Stimulated activated CD4-positive, alpha-beta T cell treated with anti-CD3 and anti-CD28 coated beads, Interleukin-1b, Interleukin-23, amount 100 ng/mL, for 1 hour (primary cell): ENCODE results near the gene STX1A.

Source experiments
- DNase-seq, 2 donors: peaks; one replicate each; pipeline ENCODE4 v3.0.0-alpha.2; 2020; ENCODE audit warnings: low read depth in 2 of 2

STX1A gene

DNA sequence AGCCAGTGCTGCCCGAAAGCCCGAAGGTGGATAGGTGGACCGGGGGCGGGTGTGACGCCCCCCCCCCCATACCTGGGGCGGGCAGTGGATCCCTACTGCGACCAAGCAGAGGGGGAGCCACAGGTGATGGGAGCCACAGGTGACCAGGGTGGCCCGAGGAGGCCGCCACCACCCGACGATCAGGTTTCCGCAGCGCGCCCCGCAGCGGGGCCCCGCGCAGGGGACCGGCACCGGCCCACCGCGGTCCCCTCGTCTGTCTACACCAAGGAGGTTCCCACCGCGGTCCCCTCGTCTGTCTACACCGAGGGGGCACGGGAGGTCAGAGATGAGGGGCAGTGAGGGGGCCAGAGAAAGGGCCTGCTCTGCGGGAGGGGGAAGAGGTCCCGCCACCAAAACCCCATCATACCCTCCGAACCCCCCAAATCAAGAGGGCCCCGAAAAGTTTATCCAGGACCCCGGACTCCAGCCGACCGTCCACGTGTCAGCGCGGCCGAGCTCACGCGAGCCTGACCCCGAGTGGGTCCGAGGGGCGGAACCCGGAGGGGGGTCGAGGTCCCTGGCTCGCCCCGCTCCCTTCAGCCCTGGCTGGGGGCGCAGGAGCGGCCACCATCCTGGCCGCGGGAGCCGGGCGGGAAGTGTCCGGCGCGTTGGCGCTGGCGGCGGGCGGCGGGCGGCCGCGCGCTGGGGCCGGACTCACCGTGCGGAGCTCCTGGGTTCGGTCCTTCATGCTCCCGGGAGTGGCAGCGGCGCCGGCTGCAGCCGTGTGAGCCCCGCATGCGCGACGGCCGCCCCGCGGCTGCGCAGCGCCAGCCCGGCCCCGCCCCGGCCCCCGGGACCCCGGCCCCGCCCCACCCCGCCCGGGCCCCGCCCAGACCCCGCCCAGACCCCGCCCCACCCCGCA lies at the start of gene STX1A:
Gene STX1A (minus strand): TSS at position 765 of the 901 bp plus-strand sequence. CDS start 38 bp downstream, at position 727.
- peak in 1 of 2 donors; percentile 47 for DNase-seq

- DNase-seq: no peak
Measured at GRCh38 chr7:73768641-73769480, 49.4 kb upstream of the STX1A start.

DNA sequence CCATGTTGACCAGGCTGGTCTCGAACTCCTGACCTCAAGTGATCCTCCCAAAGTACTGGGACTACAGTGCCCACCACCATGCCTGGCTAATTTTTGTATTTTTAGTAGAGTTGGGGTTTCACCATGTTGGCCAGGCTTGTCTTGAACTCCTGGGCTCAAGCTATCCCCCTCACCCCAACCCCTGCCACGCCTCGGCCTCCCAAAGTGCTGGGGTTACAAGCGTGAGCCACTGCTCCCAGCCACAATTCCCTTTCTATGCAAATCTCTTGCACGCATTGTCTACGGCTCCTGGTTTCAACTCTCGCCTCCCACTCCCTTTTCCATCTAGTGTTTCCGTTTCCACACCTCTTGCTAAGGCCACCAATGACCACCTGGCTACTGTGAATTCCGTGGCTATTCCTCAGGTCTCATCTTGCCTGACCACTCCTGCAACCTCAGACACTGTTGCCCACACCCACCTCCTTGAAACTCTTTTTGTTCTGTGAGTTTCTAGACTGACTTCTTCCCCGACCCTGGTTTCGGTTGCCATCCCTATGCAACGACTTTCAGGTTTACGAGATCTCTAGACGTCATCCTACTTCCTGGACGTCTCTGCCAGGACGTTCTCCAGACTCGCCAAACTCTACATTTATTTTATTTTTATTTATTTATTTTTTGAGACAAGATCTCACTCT lies 47.2 kb upstream of the STX1A start:
- DNase-seq: no peak

- no peak for DNase-seq
Measured at GRCh38 chr7:73762659-73762999, 43.2 kb upstream of the STX1A start.

DNA sequence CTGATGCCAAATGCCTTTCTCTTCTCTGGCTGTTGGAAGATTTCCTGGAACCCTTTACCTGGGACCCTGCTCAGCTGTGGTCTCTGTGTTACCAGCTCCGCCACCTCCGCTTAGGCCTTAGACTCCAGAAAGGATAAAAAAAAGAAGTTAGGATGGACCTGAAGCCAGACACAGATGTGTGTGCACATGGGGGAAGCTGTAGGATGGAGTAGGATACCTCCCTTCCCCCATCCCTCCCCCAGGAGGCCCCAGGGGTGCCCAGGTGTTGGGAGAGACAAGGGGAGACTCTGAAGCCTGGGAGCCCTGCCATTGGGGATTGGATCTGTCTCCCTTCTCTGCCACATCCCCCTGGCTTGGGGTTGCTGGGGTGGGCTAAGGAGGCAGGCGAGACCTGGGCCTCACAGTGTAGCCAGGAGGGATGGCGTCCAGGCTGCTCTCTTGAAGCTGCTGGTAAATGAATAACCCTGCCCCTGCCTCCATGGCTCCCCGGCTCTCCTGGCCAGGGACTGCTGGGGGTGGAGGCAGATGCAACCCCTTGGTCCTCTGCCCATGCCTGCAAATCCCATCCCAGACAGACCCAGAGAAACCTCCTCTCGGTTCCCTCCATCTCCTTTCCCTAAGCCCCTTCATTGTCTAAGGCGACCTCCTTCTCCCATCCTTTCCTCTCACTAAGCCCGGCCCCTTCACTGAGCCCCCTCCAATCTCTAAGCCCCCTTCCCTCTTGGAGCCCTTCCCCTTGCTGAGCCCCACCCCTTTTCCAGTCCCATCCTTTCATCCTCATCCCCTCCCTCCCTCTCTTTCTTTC lies 42.6 kb upstream of the STX1A start:
- no peak for DNase-seq

- DNase-seq: no peak
Measured at GRCh38 chr7:73758581-73759138, 39.2 kb upstream of the STX1A start.

DNA sequence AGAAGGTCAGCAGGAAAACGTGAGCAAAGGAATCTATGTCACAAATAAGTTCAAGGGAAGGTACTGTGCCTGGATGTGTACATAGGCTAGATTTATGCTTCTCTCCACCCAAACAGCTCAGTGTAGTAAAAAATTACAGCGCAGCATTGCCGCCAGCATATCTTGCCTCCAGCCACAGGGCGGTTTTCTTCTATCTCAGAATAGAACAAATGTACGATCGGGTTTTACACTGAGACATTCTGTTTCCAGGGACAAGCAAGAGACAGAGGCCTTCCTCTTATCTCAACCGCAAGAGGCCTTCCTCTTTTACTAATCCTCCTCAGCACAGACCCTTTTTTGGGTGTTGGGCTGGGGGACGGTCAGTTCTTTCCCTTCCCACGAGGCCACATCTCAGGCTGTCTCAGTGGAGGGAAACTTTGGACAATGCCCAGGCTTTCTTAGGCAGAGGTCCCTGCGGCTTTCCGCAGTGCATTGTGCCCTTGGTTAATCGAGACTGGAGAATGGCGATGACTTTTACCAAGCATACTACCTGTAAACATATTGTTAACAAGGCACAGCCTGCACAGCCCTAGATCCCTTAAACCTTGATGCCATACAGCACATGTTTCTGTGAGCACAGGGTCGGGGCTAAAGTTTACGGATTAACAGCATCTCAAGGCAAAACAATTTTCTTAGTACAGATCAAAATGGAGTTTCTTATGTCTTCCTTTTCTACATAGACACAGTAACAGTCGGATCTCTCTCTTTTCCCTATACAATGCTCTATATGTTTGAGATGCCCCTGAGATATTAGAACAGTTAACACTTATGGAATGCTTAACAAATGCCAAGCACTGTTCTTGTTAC lies 30.7 kb upstream of the STX1A start:
- DNase-seq: no peak

- DNase-seq: no peak
Measured at GRCh38 chr7:73746378-73746777, 26.9 kb upstream of the STX1A start.

GRCh38 chr7:73742753-73743641 lies 23.5 kb upstream of the STX1A start:
- DNase-seq: no peak

GRCh38 chr7:73742338-73742752 lies 22.9 kb upstream of the STX1A start:
- no peak for DNase-seq

DNA sequence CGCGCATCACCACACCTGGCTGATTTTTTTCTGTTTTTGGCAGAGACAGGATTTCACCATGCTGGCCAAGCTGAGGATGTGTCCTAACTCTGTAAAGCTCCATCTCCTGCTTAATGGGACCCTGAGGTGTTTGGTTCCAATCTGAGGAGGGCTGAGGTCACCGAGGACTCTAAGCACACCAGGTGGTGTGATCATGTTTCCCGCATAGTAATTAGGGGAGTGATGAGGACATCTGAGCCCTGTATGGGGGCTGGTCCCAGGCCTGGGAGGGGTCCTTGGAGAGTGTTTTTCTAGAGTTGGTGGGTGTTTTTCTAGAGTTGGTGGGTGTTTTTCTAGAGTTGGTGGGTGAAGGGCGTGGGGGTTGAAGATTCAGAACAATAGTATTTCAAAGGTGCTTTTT lies 22.1 kb upstream of the STX1A start:
- DNase-seq: no peak

DNA sequence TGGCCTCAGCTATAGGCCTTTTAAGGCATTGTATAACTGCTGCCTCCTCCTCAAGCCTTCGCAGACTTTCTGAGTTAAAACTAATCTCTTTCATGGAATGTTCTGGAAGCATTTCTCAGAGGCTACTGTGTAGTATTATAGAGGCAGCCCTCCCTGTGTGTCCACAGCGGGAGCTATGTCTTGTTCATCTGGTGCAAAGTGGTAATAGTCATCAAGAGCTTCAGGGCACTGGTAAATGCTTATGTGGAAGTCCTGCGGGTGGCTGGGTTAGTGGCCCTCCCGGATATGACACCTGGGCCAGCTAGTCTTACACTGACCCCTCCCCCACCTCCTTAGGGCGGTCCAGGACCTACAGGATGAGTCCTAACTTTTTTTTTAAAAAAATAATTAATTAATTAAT lies 21.3 kb upstream of the STX1A start:
- DNase-seq: no peak

GRCh38 chr7:73740212-73740611 lies 20.7 kb upstream of the STX1A start:
- no peak for DNase-seq

DNA sequence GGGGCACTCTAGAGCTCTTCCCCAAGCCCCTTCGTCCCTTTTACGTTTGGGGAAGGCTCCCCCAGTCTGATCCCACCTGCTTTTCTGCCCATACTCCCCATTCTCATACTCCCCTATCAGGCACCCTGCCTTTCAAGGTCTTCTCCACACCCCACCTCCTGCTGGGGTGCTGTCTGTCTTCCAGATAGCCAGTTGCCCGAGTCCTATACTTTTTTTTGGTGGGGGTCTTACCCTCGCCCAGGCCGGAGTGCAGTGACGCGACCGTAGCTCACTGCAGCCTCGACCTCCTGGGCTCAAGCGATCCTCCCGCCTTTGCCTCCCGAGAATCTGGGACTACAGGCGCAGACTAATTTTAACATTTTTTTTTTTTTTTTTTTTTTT lies 19.9 kb upstream of the STX1A start:
- DNase-seq: no peak

DNA sequence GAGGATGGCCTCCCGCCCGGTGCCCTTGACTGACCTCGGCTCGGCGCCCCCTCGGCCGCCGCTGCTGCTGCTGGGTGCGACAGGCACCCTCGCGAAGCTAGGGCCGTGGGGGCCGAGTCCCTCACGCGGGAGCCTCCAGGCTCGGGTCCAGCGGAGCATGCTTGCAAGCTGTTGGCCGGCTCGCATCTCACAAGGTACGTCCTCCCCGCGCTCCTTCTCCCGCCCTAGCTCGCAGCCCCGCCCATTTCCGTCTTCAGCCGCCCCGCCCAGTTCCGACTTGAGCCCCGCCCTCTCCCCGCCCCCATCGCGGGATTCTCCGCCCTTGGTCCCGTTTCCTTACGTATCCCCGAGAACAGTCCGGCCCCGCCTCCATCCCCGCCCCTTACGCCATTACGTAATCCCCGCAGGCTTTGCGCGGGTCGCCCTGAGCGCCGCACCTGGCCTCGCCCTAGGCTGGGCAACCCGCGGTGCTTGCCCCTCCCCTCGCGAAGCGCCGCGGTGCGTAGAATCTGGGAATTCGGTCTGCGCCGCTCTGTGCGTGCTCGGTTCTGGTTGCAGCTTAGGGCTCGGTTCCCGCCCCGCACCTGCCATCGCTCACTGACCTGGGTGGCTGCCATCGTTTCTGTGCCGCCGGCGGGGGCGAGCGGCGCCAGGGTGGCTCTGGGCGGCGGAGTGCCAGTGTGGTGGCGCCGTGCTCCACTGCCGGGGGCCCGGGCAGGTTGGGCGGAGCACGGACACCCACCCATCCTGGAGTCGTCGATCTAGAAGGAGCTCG lies 19.3 kb upstream of the STX1A start, which contains the start of gene ABHD11:
Gene ABHD11 (minus strand): TSS at position 191 of the 775 bp plus-strand sequence. CDS start 32 bp downstream, at position 159.
- peak; percentile 98 to 100 for DNase-seq

- DNase-seq: peak; percentile 25 to 57
Measured at GRCh38 chr7:73738220-73738611, 18.7 kb upstream of the STX1A start.

DNA sequence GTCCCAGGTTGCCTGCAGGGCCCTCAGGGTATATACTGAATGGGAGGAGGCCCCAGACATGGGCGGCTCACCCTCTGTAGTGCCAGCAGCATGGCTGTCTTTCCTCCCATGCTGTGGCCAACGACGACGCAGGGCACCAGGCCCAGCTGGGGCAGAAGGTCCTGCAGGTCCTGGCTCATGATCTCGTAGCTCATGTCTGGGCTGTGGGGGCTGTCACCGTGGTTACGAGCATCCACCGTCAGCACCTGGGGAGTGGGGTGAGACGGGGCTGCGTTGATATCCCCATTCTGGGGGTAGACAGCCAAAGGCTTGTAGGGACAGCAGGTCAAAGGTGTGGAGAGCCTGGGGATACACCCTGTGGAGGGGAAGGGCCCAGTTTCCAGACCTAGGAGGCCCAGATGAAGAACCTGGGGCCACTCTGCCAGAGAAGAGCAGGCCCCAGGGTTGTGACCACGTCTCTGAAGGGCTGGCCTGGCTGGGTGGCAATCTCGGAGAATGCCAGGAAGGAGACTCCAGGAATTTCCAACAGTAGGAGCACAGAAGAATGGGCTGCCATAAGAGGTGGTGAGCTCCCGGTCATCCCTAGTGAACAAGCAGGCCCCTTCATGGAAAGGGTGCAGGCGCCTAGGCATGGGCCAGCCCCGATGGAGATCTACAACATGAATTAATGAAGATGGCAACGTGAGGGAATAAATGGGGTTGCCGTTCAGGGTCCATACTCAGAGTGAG lies 18.2 kb upstream of the STX1A start:
- no peak for DNase-seq

- DNase-seq: no peak
Measured at GRCh38 chr7:73736885-73737284, 17.4 kb upstream of the STX1A start.
